SK-N-MC (cell line): Measurements from ENCODE around the gene RHOF.

Experiments used
- EZH2 ChIP-seq: fragments of 200-600 bp; sonication (generic); IDR thresholded peaks from one replicate; pipeline ENCODE4 v1.6.1; 2017; ENCODE audit warnings: antibody characterized with exemption
- POLR2AphosphoS5 ChIP-seq: IDR thresholded peaks from 2 replicates; pipeline ENCODE4 v1.6.1; 2012; ENCODE audit warnings: mild to moderate bottlenecking, low read depth, low read length, borderline replicate concordance

- TF ChIP-seq EZH2 (no peak), POLR2AphosphoS5 (no peak)
Measured at GRCh38 chr12:121814429-121815119, 21.1 kb upstream of the RHOF start.
